ENCODE measurements around the gene WAC.

GRCh38 chr10:28606568-28606967, 73.7 kb downstream of the WAC start:
- TF ChIP-seq CTCF (conservative IDR thresholded peaks at IDR 0.05) (no peak), EZH2 (IDR thresholded peaks at IDR 0.05; ENCODE audit: low read depth) (no peak)

Data from PC-9 (cell line).